ENCODE results near the gene HOXD8.

GRCh38 chr2:176156807-176157498, 27.4 kb downstream of the HOXD8 start, which contains the start of gene HOXD3:
- TF ChIP-seq POLR2A (IDR thresholded peaks at IDR 0.05) (no peak), POLR2AphosphoS5 (IDR thresholded peaks at IDR 0.05) (no peak), CTCF (IDR thresholded peaks at IDR 0.05) (no peak), EP300 (IDR thresholded peaks at IDR 0.05) (no peak)

Data from suprapubic skin (tissue), 4 donors.